ENCODE measurements around the gene KAT7.
"Not testable (repeated sequence)": the region's sequence is repeated elsewhere in the genome, so short reads cannot be mapped to it uniquely, and the experiment has no call there.

Gene KAT7

GRCh38 chr17:49788478-49789242 lies at the start of gene KAT7:
Gene KAT7 (plus strand): TSS chr17:49788681. CDS start chr17:49788835, 154 bp downstream.
- peak; percentile 98 to 99 for DNase-seq

GRCh38 chr17:49739641-49740271 lies 48.7 kb upstream of the KAT7 start:
- no peak for DNase-seq

DNA sequence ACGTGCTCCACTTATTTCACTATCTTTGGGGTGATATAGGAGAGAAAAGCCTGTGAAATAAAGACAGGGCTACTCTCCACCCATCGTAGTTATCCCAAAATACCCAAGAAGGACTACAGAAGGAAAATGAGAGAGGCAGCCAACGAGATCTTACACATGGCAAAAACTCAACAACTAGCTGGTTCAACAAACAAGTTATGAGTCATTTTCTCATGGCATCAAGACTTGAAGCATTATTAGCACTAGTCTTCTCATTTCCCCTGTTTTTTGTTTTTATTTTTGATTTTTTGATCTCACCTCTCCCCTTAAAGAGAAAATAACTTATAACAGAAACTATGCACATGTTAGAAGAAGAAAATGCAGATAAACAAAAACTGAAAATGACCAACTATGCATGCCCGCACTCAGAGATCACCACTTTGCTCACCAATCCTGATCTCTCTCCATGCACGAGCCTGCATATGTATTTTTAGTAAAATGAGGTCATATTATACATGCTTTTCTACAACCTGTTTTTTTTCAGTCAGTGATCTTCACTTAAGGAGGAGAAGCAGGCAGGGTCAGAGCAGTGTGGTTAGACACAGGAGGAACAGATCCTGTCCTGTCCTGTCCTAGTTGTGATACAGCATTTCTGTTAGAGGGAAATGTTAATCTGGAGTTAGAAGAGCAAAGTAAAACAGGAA lies 47.3 kb upstream of the KAT7 start:
- no peak for DNase-seq

DNA sequence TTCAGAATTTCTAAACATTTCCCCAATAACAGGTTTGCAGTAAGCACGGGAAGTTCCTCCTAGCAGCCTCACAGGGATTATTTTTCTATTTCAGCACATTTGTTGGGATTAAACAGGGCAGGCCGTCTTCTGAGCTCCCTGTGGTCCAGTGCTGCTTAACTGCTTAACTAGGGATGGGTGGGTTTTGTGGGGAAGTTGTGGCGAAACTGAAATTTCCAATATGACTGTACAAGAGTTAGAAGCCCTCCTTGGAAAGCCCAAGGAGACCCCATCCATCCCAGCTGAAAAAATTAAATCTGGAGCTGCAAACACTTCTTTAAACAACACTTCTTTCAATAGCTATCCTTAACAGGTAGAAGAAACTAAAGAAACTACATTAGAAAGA lies 46.8 kb upstream of the KAT7 start:
- no peak for DNase-seq

DNA sequence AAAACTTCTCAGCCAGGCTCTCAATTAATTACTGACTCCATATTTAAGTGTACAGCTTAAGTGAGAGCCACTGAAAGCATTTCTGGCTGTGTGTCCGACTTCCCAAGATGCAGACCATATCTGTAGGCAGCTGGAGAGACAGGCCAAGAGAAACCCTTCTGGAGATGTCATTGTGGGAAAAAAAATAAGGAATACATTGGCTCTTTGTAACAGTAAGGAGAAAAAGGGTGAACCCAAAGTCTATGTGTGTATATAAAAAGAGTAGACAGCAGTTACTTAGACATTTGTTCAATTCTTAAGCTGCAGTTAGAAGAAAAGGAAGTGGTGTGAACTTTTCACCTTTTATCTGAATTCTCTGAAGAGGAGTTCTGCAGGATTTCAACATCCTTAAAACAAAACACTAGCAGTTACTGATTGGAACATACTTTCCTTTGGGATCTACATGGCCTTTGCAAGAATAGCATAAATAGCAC lies 46.3 kb upstream of the KAT7 start:
- no peak for DNase-seq

- no peak for DNase-seq
Measured at GRCh38 chr17:49745175-49746139, 43.0 kb upstream of the KAT7 start.

DNA sequence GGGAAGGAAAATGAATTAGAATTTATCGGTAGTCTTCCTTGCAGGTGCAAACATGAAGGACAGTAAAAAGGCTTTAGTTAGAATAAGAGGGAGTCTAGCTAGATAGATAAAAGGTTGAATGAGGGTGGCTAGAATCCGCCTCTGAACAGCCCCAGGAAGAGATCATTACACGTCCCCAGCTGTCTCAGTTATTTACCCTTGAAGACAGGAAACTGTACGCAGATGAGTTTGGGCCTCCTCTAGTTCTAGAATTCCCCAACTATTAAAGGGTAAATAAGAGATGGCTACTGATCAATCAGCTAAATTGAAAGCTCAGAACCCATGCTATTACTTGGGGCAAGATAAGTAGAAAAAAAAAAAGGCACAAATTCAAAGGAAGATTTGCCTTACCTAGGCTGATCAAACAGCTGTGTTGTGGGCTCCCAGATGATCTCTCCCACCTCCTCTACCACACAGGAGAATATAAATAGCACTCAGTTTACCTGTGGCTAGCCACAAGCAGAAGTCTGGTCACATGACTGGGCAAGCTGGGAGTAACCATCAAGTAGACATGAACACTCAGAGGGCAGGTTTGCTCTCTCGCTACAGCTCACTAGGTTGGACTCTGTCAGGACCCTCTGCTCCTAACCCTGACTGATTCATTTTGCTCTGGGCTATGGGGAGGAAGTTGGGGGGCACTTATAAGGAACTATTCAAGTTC lies 41.5 kb upstream of the KAT7 start:
- DNase-seq, result no peak

GRCh38 chr17:49747632-49748031 lies 40.8 kb upstream of the KAT7 start:
- DNase-seq, result no peak

- DNase-seq, result no peak
Measured at GRCh38 chr17:49748223-49748622, 40.3 kb upstream of the KAT7 start.

DNA sequence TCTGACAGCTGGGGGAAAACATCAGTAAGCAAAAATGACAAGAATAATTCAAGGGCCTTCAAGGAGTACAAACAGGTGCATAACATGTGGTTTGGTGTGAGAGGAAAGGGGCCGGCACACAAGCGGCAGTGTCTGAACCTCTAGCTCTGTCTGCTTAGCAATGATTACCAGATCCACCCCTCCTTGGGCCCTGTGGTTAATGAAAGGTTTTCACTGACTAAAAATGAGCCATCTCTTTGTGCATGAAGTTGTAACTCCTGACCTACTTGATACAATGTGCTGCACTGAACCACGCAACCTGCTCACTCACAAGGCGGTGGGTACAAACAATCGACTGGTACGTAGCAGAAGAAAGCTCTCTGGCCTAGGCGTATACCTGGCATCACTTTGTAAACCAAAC lies 39.7 kb upstream of the KAT7 start:
- DNase-seq, result no peak

DNA sequence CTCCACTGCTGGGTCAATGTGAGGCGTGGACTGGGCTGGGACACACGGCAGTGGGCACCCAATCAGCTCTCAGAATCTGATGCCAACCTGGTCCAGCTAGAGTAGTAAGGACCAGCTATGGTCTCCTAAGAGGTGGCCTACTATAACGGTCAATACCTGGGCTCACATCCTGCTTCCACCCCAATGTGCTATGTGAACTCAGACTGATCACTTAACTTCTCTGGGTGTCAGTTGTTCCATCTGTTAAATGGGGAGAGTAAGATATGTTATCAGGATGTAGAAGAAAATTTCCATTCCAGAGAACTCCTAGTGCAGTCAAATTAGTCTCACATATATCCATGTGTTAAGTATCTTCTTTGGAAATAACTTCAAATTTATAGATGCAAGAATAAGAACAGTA lies 38.8 kb upstream of the KAT7 start:
- DNase-seq, result no peak

- no peak for DNase-seq
Measured at GRCh38 chr17:49752508-49752907, 36.0 kb upstream of the KAT7 start.

GRCh38 chr17:49753959-49754391 lies 34.5 kb upstream of the KAT7 start:
- no peak for DNase-seq

- DNase-seq, result no peak
Measured at GRCh38 chr17:49755663-49756283, 32.7 kb upstream of the KAT7 start.

- no peak for DNase-seq
Measured at GRCh38 chr17:49756323-49757150, 31.9 kb upstream of the KAT7 start.

DNA sequence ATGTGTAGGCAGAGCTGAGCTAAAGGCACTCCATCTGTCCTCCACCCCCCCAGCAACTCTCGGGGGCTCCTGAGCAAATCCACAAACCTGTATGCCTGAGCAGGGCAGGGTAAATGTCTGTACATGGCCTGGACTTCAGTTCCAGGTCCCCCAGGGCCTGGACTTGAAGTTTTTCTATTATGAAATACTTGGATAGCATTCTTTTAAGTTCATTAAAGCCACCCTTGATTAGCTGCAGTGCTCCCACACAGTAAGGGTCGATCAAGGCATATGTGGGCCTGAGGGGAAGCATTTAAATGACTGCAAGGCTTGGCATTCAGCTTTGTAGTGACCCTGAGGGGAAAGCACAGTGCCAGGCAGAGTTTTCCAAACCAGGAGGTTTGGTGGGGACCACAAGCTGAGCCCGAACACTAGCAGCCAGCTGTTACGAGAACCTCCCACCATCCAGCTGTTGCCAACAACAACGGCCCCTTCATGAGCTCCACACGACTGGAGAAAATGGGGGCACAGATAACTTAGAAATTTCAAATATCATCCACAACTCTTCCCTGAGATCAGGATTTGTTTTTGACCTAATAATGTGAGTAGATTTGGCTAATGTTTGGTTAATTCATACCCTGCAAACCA lies 31.2 kb upstream of the KAT7 start:
- DNase-seq, result no peak

DNA sequence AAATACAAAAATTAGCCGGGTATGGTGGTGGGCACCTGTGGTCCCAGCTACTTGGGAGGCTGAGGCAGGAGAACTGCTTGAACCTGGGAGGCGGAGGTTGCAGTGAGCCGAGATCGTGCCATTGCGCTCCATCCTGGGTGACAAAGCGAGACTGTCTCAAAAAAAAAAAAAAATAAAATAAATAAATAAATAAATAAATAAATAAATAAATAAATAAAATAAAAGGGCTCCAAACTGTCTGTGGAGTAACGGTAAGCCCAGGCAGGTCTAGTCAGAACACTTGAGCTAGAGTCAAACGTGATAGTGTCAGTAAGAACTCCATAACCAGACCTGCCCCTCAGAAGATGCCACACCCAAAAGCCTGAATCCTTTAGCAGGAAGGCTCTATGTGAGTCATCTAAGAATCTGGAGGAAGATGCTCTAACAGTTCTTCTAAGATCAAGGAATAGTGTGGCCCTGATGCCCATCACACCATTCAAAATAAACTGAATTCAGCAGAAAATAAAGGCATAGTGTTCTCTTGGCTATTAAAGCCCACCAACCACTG lies 29.9 kb upstream of the KAT7 start:
- not testable (repeated sequence) for DNase-seq

DNA sequence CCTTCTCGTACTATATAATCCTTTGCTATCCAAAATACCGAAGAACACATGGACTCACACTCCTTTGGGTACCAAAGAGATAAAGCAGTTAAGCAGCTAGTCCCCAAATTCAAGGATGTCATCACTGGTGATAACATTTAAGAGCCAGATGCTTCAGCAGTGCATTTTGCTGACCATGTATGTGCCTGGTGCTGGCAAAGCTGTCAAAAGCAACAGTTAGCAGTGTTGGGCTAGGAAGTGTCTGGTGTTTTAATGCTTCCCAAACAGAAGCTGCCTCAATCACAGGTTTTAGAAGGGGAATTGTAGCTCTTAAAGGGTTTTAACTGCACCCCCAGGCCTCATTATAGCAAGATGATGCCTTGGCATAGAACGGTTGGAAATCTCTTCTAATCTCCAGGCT lies 29.3 kb upstream of the KAT7 start:
- DNase-seq, result no peak

DNA sequence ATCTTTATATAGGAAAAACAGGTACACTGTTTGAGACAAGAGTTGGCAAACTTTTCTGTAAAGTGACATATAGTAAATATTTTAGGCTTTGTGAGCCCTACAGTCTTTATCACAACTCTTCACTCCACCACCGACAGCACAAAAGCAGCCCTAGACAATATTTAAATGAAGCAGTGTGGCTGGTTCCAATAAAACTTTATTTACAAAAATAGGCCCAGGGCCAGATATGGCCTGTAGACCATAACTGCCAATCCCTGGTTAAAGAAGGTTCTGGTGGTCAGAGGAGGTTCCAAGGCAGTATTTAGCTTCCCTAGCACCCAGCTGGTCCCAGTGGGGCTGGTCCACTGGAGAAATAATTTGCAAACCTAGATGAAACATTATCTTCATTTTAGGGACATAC lies 28.2 kb upstream of the KAT7 start:
- DNase-seq, result no peak

All from SW 1271 (cell line).